HG03575 (cell line): ENCODE measurements around the gene ADCY2.

Source experiments
- ATAC-seq: cut with Tn5 transposase; IDR thresholded peaks from one replicate; pipeline ENCODE4 v1.9.1; 2021; ENCODE audit not compliant: unreplicated experiment, insufficient number of reproducible peaks, low FRiP score; ENCODE audit errors: extremely low read depth

Gene ADCY2

GRCh38 chr5:7488734-7489133, 92.8 kb downstream of the ADCY2 start:
- ATAC-seq, result no peak

- ATAC-seq, result no peak
Observed at GRCh38 chr5:7492371-7492770, 96.4 kb downstream of the ADCY2 start.

- no peak for ATAC-seq
Observed at GRCh38 chr5:7493081-7493480, 97.1 kb downstream of the ADCY2 start.

- no peak for ATAC-seq
Observed at GRCh38 chr5:7493622-7494021, 97.7 kb downstream of the ADCY2 start.

- no peak for ATAC-seq
Observed at GRCh38 chr5:7494481-7495130, 98.7 kb downstream of the ADCY2 start.

GRCh38 chr5:7495131-7495517, 99.2 kb downstream of the ADCY2 start:
- no peak for ATAC-seq

GRCh38 chr5:7500256-7500655, 104.3 kb downstream of the ADCY2 start:
- ATAC-seq, result no peak

GRCh38 chr5:7501061-7501460, 105.1 kb downstream of the ADCY2 start:
- ATAC-seq, result no peak

- ATAC-seq, result no peak
Observed at GRCh38 chr5:7503564-7503963, 107.6 kb downstream of the ADCY2 start.

GRCh38 chr5:7515284-7515914, 119.5 kb downstream of the ADCY2 start:
- ATAC-seq, result no peak

GRCh38 chr5:7516253-7516652, 120.3 kb downstream of the ADCY2 start:
- no peak for ATAC-seq

GRCh38 chr5:7517006-7517405, 121.1 kb downstream of the ADCY2 start:
- ATAC-seq, result no peak

- ATAC-seq, result no peak
Observed at GRCh38 chr5:7518947-7519560, 123.1 kb downstream of the ADCY2 start.

GRCh38 chr5:7519564-7519963, 123.6 kb downstream of the ADCY2 start:
- ATAC-seq, result no peak

GRCh38 chr5:7529880-7530279, 133.9 kb downstream of the ADCY2 start:
- no peak for ATAC-seq

GRCh38 chr5:7533941-7534340, 138.0 kb downstream of the ADCY2 start:
- ATAC-seq, result no peak

GRCh38 chr5:7534505-7534904, 138.6 kb downstream of the ADCY2 start:
- no peak for ATAC-seq

GRCh38 chr5:7537573-7537972, 141.6 kb downstream of the ADCY2 start:
- ATAC-seq, result no peak

GRCh38 chr5:7539571-7539970, 143.6 kb downstream of the ADCY2 start:
- ATAC-seq, result no peak

GRCh38 chr5:7540736-7541485, 145.0 kb downstream of the ADCY2 start:
- ATAC-seq, result no peak
